ENCODE measurements around the gene TIRAP.
"Not testable (repeated sequence)": the region's sequence is repeated elsewhere in the genome, so short reads cannot be mapped to it uniquely, and the experiment has no call there.

TIRAP gene, protein sequence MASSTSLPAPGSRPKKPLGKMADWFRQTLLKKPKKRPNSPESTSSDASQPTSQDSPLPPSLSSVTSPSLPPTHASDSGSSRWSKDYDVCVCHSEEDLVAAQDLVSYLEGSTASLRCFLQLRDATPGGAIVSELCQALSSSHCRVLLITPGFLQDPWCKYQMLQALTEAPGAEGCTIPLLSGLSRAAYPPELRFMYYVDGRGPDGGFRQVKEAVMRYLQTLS

DNA sequence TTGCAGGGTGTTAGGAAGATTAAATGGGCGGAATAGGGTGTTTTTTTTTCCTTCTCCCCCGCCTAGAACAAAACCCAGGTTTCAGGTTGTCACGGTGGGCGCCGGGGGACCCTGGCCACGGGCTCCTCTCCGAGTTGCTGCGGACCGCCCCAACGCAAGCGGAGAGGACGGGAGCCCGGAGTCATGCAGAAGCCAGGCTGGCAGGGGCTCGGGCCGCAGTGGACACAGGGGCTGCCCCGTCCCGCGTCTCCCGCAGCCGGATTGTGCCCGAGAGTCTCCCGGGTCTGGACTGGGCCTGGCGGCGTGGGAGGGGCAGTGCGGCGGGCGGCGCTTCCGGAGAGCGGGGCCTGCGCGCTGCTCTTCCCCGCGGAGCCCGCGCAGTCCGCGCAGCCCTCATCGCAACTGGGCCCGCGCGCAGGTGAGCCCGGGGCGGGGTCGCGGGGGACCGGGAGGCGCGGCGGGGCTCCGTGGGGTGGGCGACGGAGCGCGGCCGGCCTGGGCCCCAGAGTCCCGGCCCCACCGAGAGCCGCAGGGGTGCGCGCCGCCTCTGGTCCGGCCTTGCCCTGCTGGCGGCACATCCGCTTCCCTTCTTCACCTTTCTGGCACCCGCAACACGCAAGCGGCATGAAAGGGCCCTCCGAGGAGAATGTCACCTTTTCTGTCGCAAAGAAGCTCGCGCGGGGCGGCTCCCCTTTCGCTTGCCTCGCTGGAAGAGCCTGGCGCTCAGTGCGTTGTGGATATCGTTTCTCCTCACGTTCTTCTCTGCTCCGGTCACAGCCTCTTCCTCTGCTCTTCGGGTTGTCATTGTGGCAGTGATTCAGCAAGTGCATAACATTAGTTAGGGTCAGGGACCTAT is at the start of gene TIRAP:
Gene TIRAP (plus strand): TSS at position 358 of the 856 bp plus-strand sequence. CDS start 7,802 bp downstream, outside the sequence.
- DNase-seq = peak; percentile 69

DNA sequence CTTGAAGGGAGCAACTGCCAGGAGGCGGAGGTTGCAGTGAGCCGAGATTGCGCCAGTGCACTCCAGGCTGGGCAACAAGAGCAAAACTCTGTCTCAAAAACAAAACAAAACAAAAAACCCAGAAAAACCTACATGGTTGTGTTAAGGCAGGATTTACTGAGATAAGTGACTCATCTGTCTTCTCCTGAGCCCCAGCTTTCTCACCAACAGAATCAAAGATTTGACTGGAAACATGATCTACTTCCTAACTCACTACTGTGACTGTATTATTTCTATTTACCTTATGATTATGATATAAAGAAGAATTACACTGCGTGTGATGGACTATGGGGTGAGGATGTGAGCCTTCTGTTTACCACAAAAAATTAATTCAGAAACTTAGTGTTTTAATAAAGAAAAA is 49.5 kb upstream of the TIRAP start:
- no peak for DNase-seq

DNA sequence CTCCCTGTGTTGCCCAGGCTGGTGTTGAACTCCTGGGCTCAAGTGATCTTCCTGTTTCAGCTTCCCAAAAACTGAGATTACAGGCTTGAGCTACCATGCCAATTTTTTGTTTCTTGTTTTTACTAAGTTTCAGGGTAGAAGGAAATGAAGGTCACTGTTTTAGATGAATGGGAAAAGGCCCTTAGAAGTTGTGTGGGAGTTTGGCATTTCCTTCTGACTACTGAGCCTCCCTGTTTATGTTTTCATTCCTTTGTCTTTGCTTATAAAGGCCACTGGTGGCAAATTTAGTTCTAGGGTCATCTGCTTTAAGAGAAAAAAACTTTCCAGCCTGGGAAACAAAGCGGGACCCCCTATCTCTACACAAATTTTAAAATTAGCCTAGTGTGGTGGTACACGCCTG is 36.3 kb upstream of the TIRAP start:
- DNase-seq = no peak

DNA sequence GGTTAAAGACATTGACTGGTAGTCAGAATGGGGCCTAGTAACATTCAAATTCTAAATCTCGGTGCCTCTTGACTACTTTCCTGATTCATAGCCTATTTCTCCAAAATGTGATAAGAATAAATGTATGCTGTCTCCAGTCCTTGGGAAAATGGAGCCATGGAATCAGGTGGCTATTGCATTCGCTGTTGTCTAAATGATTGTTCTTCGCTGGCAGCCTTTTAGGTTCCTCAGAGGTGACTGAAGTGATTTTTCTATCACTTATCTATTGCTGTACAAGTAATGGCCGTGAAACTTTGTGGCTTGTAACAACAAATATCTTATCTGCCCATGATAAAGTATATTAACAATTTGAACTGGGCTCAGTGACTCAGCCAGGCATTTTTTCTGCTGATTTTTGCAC is 29.6 kb upstream of the TIRAP start:
- no peak for DNase-seq

- DNase-seq = no peak
Measured at GRCh38 chr11:126254819-126255218, 28.1 kb upstream of the TIRAP start.

DNA sequence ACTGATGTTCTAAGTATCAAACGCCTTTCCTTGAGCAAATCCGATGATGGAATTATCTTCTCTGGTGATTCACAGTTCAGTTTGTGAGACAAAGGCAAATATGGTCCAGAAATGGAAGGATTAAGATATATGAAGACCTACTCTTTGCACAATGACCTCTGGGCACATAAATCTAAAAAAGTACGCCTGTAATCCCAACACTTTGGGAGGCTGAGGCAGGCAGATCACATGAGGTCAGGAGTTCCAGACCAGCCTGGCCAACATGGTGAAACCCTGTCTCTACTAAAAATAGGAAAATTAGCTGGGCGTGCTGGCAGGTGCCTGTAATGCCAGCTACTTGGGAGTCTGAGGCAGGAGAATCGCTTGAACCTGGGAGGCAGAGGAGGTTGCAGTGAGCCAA is 27.4 kb upstream of the TIRAP start:
- not testable (repeated sequence) for DNase-seq

DNA sequence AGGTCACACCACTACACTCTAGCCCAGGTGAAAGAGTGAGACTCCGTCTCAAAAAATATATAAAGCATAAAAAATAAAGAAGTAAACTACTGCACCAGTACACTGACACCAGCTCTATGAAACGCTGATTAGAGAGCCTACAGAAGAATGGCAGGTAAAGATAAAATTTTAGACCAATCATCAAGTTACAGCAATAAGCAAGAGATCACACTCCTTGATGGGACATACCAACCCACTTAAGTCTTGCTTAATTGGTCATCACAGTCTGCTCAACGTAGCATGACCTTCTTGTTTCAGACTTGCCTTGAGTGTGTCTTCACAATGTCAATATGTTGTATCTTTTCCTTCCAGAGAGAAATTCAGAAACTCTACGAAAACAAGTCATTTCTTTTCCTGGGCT is 26.7 kb upstream of the TIRAP start:
- DNase-seq = no peak

DNA sequence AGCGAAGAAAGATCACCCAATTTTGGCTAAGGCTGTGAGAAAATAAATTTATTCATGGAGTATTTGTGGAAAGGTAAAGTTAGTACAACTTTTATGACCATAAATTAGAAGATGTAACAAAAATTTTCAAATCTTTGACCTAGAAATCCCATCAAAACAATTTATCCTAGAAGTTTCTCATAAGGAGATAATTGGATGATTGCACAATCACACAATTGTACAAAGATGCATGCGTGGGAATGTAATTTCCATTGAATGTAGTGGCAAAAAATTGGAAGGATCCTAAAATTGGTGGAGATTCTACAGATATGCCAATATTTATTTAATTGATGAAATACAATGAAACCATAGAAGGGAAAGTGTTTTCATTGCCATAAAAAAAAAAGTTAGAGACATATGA is 25.7 kb upstream of the TIRAP start:
- DNase-seq = no peak

GRCh38 chr11:126257764-126258163 is 25.1 kb upstream of the TIRAP start:
- DNase-seq = no peak

- no peak for DNase-seq
Measured at GRCh38 chr11:126262216-126262615, 20.7 kb upstream of the TIRAP start.

GRCh38 chr11:126263489-126263888 is 19.4 kb upstream of the TIRAP start:
- DNase-seq = no peak

GRCh38 chr11:126265811-126266210 is 17.1 kb upstream of the TIRAP start:
- peak; percentile 32 for DNase-seq

DNA sequence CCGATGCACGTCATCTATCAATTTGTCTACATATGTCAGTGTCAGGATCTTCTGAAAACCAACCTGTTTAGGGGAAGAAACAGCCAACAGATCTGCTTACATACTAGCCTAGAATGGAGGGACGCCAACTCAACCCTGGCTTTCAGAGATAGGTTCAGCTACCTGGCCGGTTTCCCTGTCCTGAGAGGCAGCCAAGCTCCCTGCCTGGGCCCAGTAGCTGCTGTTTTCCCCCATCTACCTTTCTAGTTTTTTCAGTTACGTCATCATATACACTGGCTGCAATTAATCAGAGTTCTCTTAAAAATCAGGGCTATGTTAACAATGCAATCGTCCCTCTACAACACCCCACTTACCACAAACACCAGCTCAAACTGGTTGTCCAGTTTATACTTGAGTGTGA is 15.2 kb upstream of the TIRAP start:
- DNase-seq = no peak

DNA sequence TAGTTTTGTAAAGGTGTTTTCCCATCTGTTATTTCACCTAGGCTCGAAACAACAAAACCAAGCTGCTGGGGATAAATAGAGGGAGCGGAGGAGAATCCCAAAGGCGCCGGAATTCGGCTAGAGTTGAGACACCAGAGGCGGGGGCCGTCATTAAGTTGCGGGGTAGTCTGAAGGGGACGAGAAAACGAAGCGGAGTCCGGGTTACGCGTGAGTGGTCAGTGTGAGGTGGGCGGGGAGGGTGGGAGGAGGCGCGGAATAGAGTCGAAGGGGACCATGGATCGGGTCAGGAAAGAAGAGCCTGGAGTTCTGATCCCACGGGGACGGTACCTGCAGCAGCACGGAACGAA is 14.6 kb upstream of the TIRAP start:
- DNase-seq = no peak

DNA sequence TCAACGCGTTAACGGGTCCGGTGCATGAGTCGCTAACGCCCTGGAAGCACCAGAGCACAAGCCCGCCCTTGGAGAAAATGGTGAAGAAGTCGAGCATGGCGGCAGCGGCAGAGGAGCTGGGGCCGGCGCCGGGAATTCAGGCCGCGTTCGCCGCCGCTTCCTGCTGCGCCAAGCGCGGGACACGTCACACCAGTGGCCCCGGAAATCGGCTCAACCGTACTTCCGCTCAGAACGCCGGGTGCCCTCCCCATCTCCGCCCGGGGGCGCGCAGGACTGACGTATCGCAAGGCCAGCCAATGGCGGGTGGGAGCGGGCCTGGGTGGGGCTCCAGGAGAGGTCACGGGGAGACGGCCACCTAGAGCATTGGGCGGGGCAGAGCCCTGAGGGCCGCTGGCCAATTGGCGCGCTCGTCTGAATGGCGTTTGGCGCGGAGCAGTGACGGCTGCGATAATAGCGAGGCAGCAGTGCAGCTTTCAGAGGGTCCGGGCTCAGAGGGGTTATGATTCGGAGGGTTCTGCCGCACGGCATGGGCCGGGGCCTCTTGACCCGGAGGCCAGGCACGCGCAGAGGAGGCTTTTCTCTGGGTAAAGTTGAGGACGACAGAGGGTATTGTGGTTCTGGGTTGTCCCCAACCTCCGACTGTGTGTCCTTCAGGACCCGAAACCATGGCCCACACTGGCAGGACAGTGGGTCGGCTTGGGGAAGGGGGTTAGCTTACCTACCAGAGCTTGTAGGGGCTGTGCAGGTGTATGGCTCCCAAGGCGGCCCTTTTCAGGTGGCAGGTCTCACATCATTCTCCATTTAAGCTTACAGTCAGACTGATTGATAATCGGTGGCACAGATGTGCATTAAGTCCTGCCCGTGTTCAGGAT is 13.9 kb upstream of the TIRAP start, which contains the start of the genes FOXRED1 and SRPRA:
Gene FOXRED1 (plus strand): TSS at position 447 of the 872 bp plus-strand sequence. CDS start 53 bp downstream, at position 500.
Gene SRPRA (minus strand): TSS at position 188 of the 872 bp plus-strand sequence. CDS start 91 bp downstream, at position 97.
- peak; percentile 99 for DNase-seq

GRCh38 chr11:126277322-126277721 is 5.6 kb upstream of the TIRAP start:
- no peak for DNase-seq

- DNase-seq = no peak
Measured at GRCh38 chr11:126277780-126278179, 5.1 kb upstream of the TIRAP start.

DNA sequence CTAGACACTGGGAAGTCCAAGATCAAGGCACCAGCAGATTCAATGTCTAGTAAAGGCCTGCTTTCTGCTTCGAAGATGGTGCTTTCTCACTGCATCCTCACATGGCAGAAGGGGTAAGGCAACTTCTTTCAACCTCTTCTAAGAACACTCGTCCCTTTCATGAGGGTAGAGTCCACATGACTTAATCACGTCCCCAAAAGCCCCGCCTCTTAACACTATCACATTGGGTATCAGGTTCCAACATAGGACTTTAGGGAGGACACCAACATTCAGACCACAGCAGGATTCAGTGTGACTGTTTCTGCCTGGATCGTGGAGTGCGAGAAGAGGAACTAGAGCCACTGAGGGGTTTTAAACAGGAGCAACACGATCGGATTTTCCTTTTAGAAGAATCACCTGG is 3.7 kb upstream of the TIRAP start:
- peak; percentile 36 for DNase-seq

DNA sequence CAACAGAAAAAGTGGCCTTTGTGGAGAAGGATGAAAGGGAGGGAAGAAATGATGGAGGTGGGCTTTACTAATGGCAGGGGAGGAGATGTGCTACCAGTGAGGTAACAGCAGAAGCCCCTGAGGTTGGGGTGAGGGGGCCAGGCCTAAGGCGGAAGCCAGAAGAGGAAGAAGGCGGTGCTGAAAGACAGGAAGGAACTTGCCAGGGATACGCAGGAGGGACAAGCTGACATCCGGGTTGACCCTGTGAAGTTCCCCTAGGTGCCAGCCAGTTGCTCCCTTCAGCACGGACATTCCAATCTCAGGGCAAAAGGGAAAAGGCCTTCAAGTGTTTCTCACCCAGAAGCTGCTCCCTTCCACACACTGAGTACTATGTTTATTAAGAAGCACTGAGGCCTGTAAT is 2.3 kb upstream of the TIRAP start:
- peak; percentile 24 for DNase-seq

DNA sequence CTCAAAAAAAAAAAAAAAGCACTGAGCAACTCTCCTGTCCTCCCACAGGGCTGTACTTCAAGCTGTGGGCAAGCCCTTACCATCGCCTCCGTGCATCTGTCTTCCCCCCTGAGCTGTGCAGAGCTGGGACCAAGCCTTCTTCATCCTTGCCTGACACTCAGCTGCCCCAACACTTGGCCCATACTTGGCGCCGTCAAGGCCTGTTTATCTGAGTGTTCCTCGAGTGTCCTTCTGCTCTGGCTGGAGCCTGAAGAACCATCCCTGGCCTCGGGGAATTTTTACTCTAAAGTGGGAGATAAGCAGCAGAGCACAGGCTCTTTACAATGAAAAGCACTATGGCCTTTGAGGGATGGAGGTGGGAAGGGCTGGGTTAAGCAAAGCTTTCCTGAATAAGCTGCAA is 1.6 kb upstream of the TIRAP start:
- no peak for DNase-seq

DNA sequence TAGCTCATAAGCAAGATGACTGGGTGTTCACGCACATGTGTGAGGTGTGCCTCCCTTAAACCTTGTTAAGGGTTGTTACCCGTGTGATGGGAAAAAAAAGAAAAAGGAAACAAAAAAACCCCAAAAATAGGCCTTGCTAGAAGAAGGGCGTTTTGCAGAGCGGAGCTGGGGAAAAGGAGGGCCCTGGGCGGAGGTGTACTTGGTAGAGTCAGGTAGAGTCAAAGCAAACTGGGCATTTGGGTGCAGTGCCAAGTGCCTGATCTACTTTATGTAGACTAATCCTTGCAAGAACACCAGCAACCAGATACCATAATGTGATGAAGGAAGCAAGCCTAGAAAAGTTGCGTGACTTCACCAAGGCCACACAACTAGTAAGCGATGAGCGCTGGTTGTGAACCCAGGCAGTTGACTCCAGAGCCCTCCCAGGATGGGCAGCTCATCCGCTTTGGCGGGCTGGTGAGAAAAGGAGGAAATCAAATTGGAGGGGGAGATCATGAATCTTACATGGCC is 1.2 kb upstream of the TIRAP start:
- no peak for DNase-seq

DNA sequence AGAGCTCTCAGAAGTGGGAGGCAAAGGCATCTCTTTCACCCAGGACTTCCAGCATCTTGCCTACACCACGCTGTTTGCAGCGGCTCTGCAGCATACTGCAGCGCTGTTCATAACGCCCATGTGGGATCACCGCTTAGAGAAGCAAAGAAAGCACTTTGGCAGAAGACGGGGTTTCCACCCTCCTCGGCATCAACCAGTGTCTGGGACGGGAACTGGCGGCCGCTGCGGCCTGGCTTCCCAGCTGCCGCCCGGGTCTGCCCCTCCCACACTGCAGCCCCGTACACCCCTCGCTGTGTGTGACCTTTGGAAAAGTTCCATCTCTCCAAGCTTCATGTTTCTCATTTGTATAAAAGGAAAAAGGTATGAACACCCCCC is 545 bp upstream of the TIRAP start:
- DNase-seq = peak; percentile 62

DNA sequence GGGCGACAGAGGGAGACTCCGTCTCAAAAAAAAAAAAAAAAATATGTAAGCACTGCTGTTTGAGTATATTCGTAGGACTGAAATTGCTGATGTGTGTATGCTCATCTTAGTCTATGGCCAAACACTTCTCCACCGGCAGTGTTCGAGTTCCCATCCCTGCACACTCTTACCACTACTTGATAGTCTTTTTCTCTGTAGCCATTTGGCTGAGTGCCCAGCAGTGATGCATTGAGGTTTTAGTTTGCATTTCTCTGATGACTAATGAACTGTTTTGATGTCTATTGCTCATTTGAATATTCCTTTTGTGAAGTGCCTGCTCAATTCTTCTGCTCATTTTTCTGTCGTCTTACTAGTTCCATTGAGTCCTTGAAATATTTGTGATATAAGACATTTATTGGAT is 1.9 kb downstream of the TIRAP start:
- DNase-seq = peak; percentile 94
